Epithelial cell of proximal tubule (primary cell): ENCODE results near the gene CEP20. TPM values are rescaled to one million over a fixed set of nuclear protein-coding genes. Genes with fewer than 3 reads are reported as not detected.

Experiments used
- DNase-seq: peaks from one replicate; pipeline ENCODE4 v3.0.0-alpha.2; 2011; ENCODE audit warnings: low read depth
- H3K4me3 ChIP-seq: 2 replicates; pipeline ENCODE4 v1.5.1; 2011; ENCODE audit warnings: low read depth, mild to moderate bottlenecking, low read length
- CTCF ChIP-seq: conservative IDR thresholded peaks from 2 replicates; pipeline ENCODE4 v1.5.1; 2012; ENCODE audit warnings: low read depth, mild to moderate bottlenecking, low read length
- total RNA-seq: library from RNA; depleted of rRNA; stranded (reverse); fragments of >200 nt; gene quantifications from 2 replicates; pipeline ENCODE4 v1.2.3, GENCODE V29; 2015

The CEP20 gene
- total RNA-seq, 1 donor from 2014 or later = 39.1 TPM

- no peak overlapping the region for H3K4me3 ChIP-seq
- TF ChIP-seq CTCF = no peak
- DNase-seq = peak; percentile 26
These were observed 9.4 kb upstream of the CEP20 start for GRCh38 chr16:15897834-15898254.

- H3K4me3 ChIP-seq = no peak overlapping the region
- DNase-seq = no peak
- no peak for TF ChIP-seq CTCF
These were observed 8.8 kb upstream of the CEP20 start for GRCh38 chr16:15897121-15897780.

- no peak overlapping the region for H3K4me3 ChIP-seq
- no peak for DNase-seq
- no peak for TF ChIP-seq CTCF
These were observed 6.4 kb upstream of the CEP20 start for GRCh38 chr16:15894571-15895374.

GRCh38 chr16:15891508-15891907 lies 3.1 kb upstream of the CEP20 start:
- no peak for DNase-seq
- no peak for TF ChIP-seq CTCF
- H3K4me3 ChIP-seq = no peak overlapping the region

- TF ChIP-seq CTCF = no peak
- no peak for DNase-seq
- peak overlapping the region; percentile 68 for H3K4me3 ChIP-seq
These were observed 1.1 kb downstream of the CEP20 start for GRCh38 chr16:15887283-15887682.

- no peak overlapping the region for H3K4me3 ChIP-seq
- DNase-seq = no peak
- TF ChIP-seq CTCF = no peak
These were observed 2.3 kb downstream of the CEP20 start for GRCh38 chr16:15886078-15886477.

GRCh38 chr16:15885560-15886001 lies 2.8 kb downstream of the CEP20 start:
- H3K4me3 ChIP-seq = no peak overlapping the region
- DNase-seq = no peak
- no peak for TF ChIP-seq CTCF
